Epithelial cell of esophagus (primary cell): ENCODE data around the gene RPAP3.

Source experiments
- DNase-seq: peaks from one replicate; pipeline ENCODE4 v3.0.0; 2010; ENCODE audit warnings: low read depth
- H3K4me3 ChIP-seq: 2 replicates; pipeline ENCODE4 v1.5.1; 2011; ENCODE audit warnings: mild to moderate bottlenecking, low read length, control low read depth
- CTCF ChIP-seq: IDR thresholded peaks from 2 replicates; pipeline ENCODE4 v1.5.1; 2011; ENCODE audit warnings: low read depth, mild to moderate bottlenecking, low read length, control low read depth, inconsistent platforms; ENCODE audit not compliant: insufficient read depth; ENCODE audit errors: missing control alignments

Gene RPAP3

GRCh38 chr12:47747126-47747525, 41.3 kb upstream of the RPAP3 start:
- H3K4me3 ChIP-seq: no peak overlapping the region
- no peak for TF ChIP-seq CTCF
- no peak for DNase-seq

GRCh38 chr12:47746523-47746922, 40.7 kb upstream of the RPAP3 start:
- TF ChIP-seq CTCF: no peak
- no peak overlapping the region for H3K4me3 ChIP-seq
- DNase-seq: no peak

- no peak for DNase-seq
- TF ChIP-seq CTCF: no peak
- no peak overlapping the region for H3K4me3 ChIP-seq
These were observed 40.2 kb upstream of the RPAP3 start for GRCh38 chr12:47746073-47746472.

GRCh38 chr12:47745485-47746041, 39.7 kb upstream of the RPAP3 start:
- DNase-seq: no peak
- no peak for TF ChIP-seq CTCF
- H3K4me3 ChIP-seq: no peak overlapping the region

GRCh38 chr12:47744778-47745436, 39.1 kb upstream of the RPAP3 start:
- no peak for TF ChIP-seq CTCF
- H3K4me3 ChIP-seq: no peak overlapping the region
- DNase-seq: no peak

- TF ChIP-seq CTCF: peak; percentile 92
- H3K4me3 ChIP-seq: no peak overlapping the region
- DNase-seq: peak; percentile 89
These were observed 38.3 kb upstream of the RPAP3 start for GRCh38 chr12:47744005-47744651.

GRCh38 chr12:47743311-47743860, 37.6 kb upstream of the RPAP3 start:
- no peak for DNase-seq
- TF ChIP-seq CTCF: no peak
- H3K4me3 ChIP-seq: no peak overlapping the region
